DOHH2 (cell line): ENCODE data around the gene CNTNAP2.

Experiments
- CTCF ChIP-seq: fragments of 200-600 bp; sonication (generic); IDR thresholded peaks from one replicate; pipeline ENCODE4 v1.5.1; 2014; ENCODE audit warnings: antibody characterized with exemption, mild to moderate bottlenecking, low read depth, low read length; ENCODE audit not compliant: poor library complexity, severe bottlenecking
- EZH2phosphoT487 ChIP-seq: fragments of 200-600 bp; sonication (generic); IDR thresholded peaks from 2 replicates; pipeline ENCODE4 v1.6.1; 2017; ENCODE audit warnings: borderline replicate concordance, mild to moderate bottlenecking, antibody characterized with exemption, low read length, moderate library complexity, mixed read lengths

DNA sequence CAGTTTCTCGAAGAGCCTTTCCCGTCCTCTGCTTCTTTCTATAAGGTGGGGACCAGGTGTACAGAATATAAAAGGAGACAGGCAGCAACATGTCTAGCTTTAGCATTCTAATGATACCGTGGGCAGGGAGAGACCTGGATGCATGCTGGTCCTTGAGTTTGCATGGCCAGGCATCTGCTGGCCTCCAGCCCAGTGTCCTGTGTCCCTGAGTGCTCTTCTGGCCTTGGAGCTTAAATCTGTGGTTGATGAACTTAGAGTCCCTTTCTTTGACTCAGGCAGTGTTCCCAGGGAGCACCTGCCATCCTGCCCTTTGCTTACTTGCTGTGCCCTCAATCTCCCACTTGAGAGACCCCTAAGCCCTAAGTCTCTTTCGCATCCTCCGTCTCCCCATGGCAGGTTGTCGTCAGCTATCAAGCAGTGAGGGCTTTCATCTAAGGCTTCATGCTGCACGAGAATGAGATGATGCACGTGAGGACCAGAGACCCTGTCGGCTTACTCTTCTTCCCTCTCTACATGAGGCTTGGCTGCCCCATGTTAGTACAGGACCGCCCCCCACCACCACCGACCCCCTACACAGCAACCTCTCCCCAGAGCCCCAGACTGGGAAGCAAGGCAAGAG, 2160.6 kb downstream of the CNTNAP2 start:
- TF ChIP-seq CTCF: no peak
- no peak for TF ChIP-seq EZH2phosphoT487
